Kidney epithelial cell (primary cell): ENCODE results near the gene TYK2. TPM values are rescaled to one million over a fixed set of nuclear protein-coding genes. Genes with fewer than 3 reads are reported as not detected.
A peak's percentile ranks its signal among the peaks of the same experiment; 100 is the strongest.

Experiments used
- DNase-seq: peaks from one replicate; pipeline ENCODE4 v3.0.0-alpha.2; 2010; ENCODE audit warnings: low read depth
- H3K27me3 ChIP-seq: 2 replicates; pipeline ENCODE4 v1.6.0; 2011; ENCODE audit warnings: low read length; ENCODE audit not compliant: control insufficient read depth, insufficient read depth
- H3K36me3 ChIP-seq: 2 replicates; pipeline ENCODE4 v1.5.1; 2011; ENCODE audit warnings: low read length; ENCODE audit not compliant: control insufficient read depth, insufficient read depth
- H3K4me3 ChIP-seq: 2 replicates; pipeline ENCODE4 v1.5.1; 2011; ENCODE audit warnings: low read depth, mild to moderate bottlenecking, control low read depth, low read length
- total RNA-seq: library from RNA; depleted of rRNA; stranded (reverse); fragments of >200 nt; gene quantifications from 2 replicates; pipeline ENCODE4 v1.2.3, GENCODE V29; 2015
- TF ChIP-seq, protein P1 (sequence below): IDR thresholded peaks from 2 replicates; pipeline ENCODE4 v1.5.1; 2011; ENCODE audit warnings: mild to moderate bottlenecking, moderate library complexity, low read length, control low read depth, inconsistent platforms; ENCODE audit not compliant: insufficient read depth, poor library complexity, severe bottlenecking

Gene TYK2
- total RNA-seq, 1 donor from 2014 or later, result 64.8 TPM

DNA sequence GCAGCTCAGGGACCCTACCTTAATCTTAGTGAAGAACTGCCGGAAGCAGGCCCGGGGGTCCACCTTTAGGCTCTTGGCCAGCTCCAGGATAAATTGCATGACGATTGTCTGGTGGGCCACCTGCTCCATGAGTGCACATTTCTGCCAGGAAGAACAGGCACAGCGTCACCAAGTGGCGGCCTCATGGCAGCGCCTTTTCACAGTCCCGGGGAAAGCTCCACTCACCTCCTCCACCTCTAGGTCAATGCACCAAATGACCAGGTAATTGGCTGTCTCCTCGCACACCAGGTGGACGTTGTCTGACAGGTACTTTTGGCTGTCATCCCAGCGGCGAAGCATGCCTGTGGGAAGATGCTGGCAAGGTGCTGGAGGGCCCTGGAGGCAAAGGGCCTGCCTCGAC, 14.6 kb upstream of the TYK2 start:
- no peak for DNase-seq
- Histone ChIP-seq H3K36me3 (peaks cover 3% of the 10 kb centered on the region), H3K4me3 (no peak overlapping the region), H3K27me3 (no peaks in the 10 kb centered on the region)
- TF ChIP-seq, protein P1, sequence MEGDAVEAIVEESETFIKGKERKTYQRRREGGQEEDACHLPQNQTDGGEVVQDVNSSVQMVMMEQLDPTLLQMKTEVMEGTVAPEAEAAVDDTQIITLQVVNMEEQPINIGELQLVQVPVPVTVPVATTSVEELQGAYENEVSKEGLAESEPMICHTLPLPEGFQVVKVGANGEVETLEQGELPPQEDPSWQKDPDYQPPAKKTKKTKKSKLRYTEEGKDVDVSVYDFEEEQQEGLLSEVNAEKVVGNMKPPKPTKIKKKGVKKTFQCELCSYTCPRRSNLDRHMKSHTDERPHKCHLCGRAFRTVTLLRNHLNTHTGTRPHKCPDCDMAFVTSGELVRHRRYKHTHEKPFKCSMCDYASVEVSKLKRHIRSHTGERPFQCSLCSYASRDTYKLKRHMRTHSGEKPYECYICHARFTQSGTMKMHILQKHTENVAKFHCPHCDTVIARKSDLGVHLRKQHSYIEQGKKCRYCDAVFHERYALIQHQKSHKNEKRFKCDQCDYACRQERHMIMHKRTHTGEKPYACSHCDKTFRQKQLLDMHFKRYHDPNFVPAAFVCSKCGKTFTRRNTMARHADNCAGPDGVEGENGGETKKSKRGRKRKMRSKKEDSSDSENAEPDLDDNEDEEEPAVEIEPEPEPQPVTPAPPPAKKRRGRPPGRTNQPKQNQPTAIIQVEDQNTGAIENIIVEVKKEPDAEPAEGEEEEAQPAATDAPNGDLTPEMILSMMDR, result no peak

DNA sequence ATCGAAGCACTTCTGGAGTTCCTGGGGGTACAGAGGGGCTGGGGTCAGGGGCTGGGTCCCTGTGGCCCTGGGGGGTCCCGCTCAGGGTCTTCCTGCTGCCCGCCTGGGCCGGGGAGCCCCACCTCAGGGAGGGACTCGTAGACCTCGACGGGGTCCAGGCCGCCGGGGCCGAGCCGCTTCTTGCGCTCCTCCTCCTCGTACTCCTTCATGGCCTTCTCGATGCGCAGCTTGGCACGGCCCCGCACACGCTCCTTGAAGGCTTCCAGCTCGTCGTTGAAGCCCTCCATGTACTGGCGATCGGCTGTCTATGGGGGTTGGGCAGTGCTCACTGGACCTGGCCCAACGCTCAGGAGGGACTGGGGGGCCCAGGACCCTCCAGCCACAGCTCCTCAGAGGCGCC, 12.8 kb upstream of the TYK2 start:
- DNase-seq, result no peak
- H3K36me3 ChIP-seq, result peaks cover 2% of the 10 kb centered on the region
- TF ChIP-seq, protein P1, result no peak
- H3K4me3 ChIP-seq, result no peak overlapping the region
- H3K27me3 ChIP-seq, result no peaks in the 10 kb centered on the region

DNA sequence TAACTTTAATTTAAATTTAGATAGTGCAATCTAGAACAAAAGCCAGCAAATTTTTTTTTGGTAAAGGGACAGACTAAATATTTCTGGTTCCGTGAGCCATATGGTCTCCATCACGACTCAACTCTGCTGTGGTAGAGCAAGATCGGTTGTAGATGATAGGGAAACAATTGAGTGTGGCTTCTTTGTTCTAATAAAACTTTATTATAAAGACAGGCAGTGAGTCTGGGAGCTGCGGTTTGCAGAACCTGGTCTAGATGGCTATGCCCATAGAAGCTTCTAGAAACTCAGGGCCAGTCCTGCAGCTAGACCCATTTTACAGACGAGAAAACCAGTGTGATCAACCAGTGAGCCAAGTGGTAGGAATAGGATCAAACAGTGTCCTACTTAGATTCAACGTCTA, 11.7 kb upstream of the TYK2 start:
- H3K4me3 ChIP-seq, result no peak overlapping the region
- TF ChIP-seq, protein P1, result no peak
- H3K36me3 ChIP-seq, result peaks cover 2% of the 10 kb centered on the region
- DNase-seq, result no peak
- H3K27me3 ChIP-seq, result no peaks in the 10 kb centered on the region

DNA sequence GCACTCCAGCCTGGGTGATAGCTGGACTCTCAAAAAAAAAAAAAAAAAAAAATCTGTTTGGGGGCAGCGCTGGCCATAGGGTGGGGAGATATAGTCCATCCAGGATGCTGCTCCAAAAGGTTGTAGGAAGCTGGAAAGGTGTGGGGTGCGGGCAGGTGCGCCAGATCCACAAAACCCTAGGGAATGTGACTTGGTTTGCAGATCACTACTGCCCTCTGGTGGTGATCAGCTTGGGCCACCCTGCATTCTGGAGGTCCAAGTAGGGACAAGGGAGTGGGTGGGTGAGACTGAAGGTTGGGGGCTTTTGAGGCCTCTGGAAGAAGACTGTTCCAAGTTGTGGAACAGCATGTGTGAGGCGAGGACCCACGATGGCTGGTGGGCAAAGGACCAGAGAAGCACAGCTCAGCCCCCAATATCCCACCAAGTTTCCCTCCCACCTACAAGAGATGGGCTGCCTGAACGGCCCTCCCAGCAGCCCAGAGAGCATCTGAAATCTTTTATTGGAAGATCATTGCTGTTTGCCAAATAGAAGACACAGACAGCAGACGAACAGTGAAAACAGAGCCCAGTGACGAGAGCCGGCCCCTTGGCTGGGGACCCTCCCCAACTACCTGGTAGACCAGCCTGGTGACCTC, 10.4 kb upstream of the TYK2 start:
- TF ChIP-seq, protein P1, result peak; percentile 92
- DNase-seq, result no peak
- Histone ChIP-seq H3K36me3 (peaks cover 2% of the 10 kb centered on the region), H3K27me3 (no peaks in the 10 kb centered on the region), H3K4me3 (no peak overlapping the region)

DNA sequence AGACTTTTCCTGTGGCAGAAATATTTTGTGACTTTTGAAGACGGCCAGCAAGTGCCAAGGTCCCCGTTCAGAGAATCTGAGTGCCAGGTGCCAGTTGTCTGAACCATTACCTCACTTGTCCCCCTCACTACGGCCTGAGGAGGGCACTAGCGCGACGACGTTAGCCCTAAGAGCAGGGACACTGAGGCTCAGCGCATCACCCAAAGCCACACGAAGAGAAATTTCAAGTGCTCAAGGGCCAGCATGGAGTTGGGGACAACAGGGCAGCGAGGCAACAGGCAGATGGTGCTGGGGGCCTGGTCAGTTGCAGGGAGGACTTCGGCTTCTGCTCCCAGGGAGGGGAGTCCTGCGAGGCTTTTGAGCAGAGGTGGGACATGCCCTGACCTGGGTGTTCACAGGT, 9.5 kb upstream of the TYK2 start:
- H3K27me3 ChIP-seq, result no peaks in the 10 kb centered on the region
- peaks cover 2% of the 10 kb centered on the region for H3K36me3 ChIP-seq
- TF ChIP-seq, protein P1, result peak; percentile 42
- DNase-seq, result no peak
- H3K4me3 ChIP-seq, result no peak overlapping the region

DNA sequence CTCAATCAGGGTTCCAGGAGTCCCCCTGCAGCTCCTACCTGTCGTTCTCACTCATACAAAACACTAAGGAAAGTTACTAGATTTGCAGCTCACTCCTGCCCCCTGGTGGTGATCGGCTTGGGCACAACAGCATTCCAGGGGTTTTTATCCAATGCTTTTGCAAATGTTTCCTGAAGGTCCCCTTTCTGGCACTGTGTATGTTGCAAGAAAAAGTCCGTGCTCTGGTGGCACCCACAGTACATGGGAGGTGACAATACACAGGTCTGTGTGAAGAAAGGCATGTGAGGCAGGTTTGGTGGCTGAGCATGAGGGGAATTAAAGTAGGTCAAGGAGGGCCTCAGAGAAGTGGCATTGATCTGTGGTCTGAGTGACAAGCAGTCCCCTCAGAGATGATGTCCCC, 8.6 kb upstream of the TYK2 start:
- no peaks in the 10 kb centered on the region for H3K27me3 ChIP-seq
- DNase-seq, result no peak
- H3K36me3 ChIP-seq, result peaks cover 2% of the 10 kb centered on the region
- no peak overlapping the region for H3K4me3 ChIP-seq
- TF ChIP-seq, protein P1, result peak; percentile 93
